Left ventricle myocardium inferior (tissue), 1 donor: Measurements from ENCODE around the gene TENT5C. TPM values are rescaled to one million over a fixed set of nuclear protein-coding genes. Genes with fewer than 3 reads are reported as not detected.

Experiments
- DNase-seq: peaks from one replicate; pipeline ENCODE4 v3.0.0-alpha.2; 2020
- H3K27ac ChIP-seq: fragments of 200-600 bp; replicated peaks from 2 replicates; pipeline ENCODE4 v1.8.0; 2021
- H3K27me3 ChIP-seq: fragments of 200-600 bp; 2 replicates; pipeline ENCODE4 v1.8.0; 2021; ENCODE audit warnings: low read depth
- H3K36me3 ChIP-seq: fragments of 200-600 bp; 2 replicates; pipeline ENCODE4 v1.8.0; 2021
- H3K4me1 ChIP-seq: fragments of 200-600 bp; 2 replicates; pipeline ENCODE4 v1.8.0; 2021
- H3K4me3 ChIP-seq: fragments of 200-600 bp; 2 replicates; pipeline ENCODE4 v1.8.0; 2021; ENCODE audit warnings: mild to moderate bottlenecking, moderate library complexity
- H3K9me3 ChIP-seq: fragments of 200-600 bp; replicated peaks from 2 replicates; pipeline ENCODE4 v1.8.0; 2021
- intact Hi-C: fragments of 100-400 bp; cut with micrococcal nuclease; formaldehyde crosslinking; loops from one replicate; pipeline ENCODE4 v1.11.0; 2022
- total RNA-seq: library from RNA; stranded (reverse); fragmentation: NEBNext Ultra II Directional; extraction: Animal tissue kit (Norgen Biotek cat#: 25700); gene quantifications from one replicate; pipeline ENCODE4 v1.2.1, GENCODE V29; 2021
- TF ChIP-seq, protein P1 (sequence below): fragments of 200-600 bp; IDR thresholded peaks from 2 replicates; pipeline ENCODE4 v1.8.0; 2021; ENCODE audit warnings: antibody characterized with exemption, mild to moderate bottlenecking, borderline replicate concordance
- donor health status: DM: no; HTN: yes; CAD: no; lungs with severe emphysema.

TENT5C gene
- total RNA-seq, 1 donor from 2014 or later = 14.9 TPM

DNA sequence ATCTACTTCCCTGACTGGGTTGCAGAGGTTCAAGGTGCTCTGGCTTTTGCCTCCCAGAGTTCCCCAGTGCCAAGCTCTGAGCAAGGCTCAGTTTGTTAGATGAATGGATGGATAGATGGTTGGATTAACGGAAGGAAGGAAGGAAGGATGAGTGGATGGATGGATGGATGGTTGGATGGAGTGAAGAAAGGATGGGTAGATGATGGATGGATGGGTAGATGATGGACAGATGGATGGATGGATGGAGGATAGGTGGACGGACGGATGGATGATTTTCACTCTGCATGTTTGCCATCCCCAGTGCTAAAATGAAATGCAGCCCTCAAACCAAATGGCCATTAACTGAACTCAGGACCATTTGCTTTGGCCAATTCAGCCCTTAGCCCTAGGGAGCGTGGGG is 27.4 kb upstream of the TENT5C start:
- intact Hi-C loops = no loop called here

DNA sequence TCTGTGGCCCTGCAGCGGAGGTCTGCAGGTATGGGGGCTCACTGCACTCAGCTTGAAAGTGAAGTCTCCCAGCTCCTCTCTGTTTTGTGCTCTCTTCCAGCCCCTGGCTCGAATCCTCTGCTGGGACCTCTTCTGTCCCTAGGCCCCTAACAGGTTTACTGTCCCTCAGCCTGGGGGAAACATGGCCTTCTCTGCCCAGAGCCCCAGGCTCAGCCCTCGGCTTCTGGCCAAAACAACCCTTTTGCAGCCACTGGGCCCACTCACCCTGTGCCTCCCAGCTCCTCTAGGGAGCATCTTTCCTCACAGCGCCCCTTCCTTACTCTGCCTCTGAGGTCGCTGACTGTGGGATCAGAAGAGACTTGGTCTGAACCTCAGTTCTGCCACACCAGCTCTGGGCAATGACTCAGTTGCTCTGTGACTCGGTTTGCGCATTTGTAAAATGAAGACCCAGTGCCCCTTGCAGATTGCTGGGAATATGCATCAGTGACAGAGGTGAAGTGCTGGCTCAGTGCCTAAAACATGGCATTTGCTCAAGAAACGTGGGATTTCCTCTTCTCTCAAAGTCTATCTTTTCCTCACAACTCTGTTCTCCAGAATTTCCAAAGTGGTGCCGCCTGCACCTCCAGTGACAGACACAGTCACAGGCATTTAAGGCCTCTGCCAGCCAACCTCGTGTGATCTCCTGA is 26.5 kb upstream of the TENT5C start:
- TF ChIP-seq, protein P1, sequence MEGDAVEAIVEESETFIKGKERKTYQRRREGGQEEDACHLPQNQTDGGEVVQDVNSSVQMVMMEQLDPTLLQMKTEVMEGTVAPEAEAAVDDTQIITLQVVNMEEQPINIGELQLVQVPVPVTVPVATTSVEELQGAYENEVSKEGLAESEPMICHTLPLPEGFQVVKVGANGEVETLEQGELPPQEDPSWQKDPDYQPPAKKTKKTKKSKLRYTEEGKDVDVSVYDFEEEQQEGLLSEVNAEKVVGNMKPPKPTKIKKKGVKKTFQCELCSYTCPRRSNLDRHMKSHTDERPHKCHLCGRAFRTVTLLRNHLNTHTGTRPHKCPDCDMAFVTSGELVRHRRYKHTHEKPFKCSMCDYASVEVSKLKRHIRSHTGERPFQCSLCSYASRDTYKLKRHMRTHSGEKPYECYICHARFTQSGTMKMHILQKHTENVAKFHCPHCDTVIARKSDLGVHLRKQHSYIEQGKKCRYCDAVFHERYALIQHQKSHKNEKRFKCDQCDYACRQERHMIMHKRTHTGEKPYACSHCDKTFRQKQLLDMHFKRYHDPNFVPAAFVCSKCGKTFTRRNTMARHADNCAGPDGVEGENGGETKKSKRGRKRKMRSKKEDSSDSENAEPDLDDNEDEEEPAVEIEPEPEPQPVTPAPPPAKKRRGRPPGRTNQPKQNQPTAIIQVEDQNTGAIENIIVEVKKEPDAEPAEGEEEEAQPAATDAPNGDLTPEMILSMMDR = no peak
- Histone ChIP-seq H3K27ac (no peak overlapping the region), H3K27me3 (no peaks in the 10 kb centered on the region), H3K4me3 (no peak overlapping the region), H3K36me3 (no peaks in the 10 kb centered on the region), H3K4me1 (no peaks in the 10 kb centered on the region), H3K9me3 (no peaks in the 10 kb centered on the region)
- DNase-seq = no peak
- intact Hi-C loops = no loop called here

More for the DNA sequence above, 27.4 kb upstream of the TENT5C start:
- H3K36me3 ChIP-seq = no peaks in the 10 kb centered on the region
- H3K27ac ChIP-seq = no peak overlapping the region
- no peaks in the 10 kb centered on the region for H3K27me3 ChIP-seq
- TF ChIP-seq, protein P1 = no peak
- no peaks in the 10 kb centered on the region for H3K9me3 ChIP-seq
- no peak overlapping the region for H3K4me3 ChIP-seq
- DNase-seq = no peak
- H3K4me1 ChIP-seq = no peaks in the 10 kb centered on the region

DNA sequence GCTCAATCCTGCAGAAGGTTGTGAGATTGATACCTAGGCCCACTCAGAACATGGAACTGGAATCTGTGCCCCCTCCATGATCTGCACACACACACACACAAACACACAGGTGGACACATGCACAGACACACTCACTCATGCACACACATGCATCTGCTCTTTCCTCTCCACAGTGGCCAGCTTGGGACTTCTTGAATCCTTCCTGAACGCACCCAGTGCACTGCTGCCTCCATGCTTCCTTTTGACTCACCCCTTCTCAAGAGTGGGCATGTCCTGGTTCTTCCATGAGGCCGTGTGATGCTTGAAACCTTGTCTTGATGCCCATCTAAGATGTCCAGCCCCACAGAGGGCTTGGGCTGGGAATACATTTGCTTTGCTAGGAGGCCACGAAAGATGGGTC is 25.4 kb upstream of the TENT5C start:
- TF ChIP-seq, protein P1 = no peak
- intact Hi-C loops = no loop called here
- DNase-seq = no peak

DNA sequence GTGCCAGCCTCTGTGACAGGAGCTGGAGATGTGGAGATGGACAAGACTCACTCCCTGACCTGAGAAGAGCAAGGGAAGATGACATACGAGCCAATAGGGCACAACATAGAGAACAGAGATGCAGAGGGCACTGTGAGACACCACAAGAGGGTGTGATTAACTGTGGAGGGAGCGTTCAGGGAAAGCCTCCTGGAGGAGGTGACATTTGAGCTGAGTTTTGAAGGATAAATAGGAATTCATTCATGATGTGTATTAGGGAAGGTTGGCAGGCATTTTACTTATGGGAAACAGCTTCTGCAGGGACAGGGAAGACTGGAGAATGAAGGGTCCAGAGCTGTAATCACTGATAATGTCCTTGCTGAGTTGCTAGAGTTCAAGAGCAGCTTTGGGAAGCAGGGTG is 25.0 kb upstream of the TENT5C start:
- DNase-seq = no peak
- no peak overlapping the region for H3K27ac ChIP-seq
- H3K4me1 ChIP-seq = no peaks in the 10 kb centered on the region
- no peaks in the 10 kb centered on the region for H3K27me3 ChIP-seq
- no peak overlapping the region for H3K4me3 ChIP-seq
- TF ChIP-seq, protein P1 = no peak
- H3K36me3 ChIP-seq = no peaks in the 10 kb centered on the region
- intact Hi-C loops = no loop called here
- no peaks in the 10 kb centered on the region for H3K9me3 ChIP-seq

More for the DNA sequence above, 25.4 kb upstream of the TENT5C start:
- Histone ChIP-seq H3K27ac (no peak overlapping the region), H3K4me3 (no peak overlapping the region), H3K27me3 (no peaks in the 10 kb centered on the region), H3K36me3 (no peaks in the 10 kb centered on the region), H3K9me3 (no peaks in the 10 kb centered on the region), H3K4me1 (no peaks in the 10 kb centered on the region)

DNA sequence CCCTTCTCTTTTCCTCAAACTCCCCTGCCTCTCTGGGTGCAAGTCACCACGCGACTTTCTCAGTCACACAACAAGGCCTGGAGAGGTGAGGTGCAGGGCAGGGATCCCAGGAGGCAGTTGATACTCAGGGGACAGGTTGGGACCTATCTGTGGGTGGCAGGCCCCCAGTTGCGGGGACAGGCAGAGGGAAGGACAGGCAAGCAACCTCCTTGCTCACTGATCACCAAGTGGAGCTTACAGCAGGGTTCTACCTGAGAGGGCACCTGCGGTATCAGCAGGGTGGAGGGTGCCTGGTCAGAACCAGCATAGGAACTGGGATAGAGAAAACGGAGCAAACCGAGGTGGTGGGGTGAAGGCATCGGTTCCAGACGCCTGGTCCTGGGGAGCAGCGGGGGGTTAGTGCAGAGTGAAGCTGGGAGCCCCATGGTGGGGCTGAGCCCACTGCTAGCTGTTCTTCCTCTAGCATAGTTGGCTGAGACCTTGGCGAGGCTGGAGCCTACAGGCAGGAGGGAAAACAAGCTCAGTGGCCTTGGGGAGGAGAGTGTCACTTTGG is 24.4 kb upstream of the TENT5C start:
- no peak overlapping the region for H3K27ac ChIP-seq

More for the DNA sequence above, 24.4 kb upstream of the TENT5C start:
- intact Hi-C loops = no loop called here
- Histone ChIP-seq H3K36me3 (no peaks in the 10 kb centered on the region), H3K4me1 (no peaks in the 10 kb centered on the region), H3K9me3 (no peaks in the 10 kb centered on the region), H3K4me3 (no peak overlapping the region), H3K27me3 (no peaks in the 10 kb centered on the region)
- no peak for DNase-seq
- TF ChIP-seq, protein P1 = no peak
